Gastrocnemius medialis (tissue), 4 donors: ENCODE measurements around the gene CLASP1.

Source experiments
- POLR2A ChIP-seq, 2 donors: fragments of 450-650 bp; IDR thresholded peaks; one replicate each; pipeline ENCODE4 v1.6.1; 2017; ENCODE audit warnings: antibody characterized with exemption in 2 of 2, mild to moderate bottlenecking in 2 of 2, moderate library complexity in 2 of 2
- TF ChIP-seq, protein P1 (sequence below), 5 experiments: fragments of 450-650 bp in 3 of 5; fragments of 200-600 bp in 2 of 5; sonication (generic) in 2 of 5; IDR thresholded peaks in 4 of 5; conservative IDR thresholded peaks in 1 of 5; 1 replicate in 4 of 5; 2 replicates in 1 of 5; pipeline ENCODE4 v1.5.1; 2016 to 2019; ENCODE audit warnings: antibody characterized with exemption in 5 of 5, mild to moderate bottlenecking in 3 of 5, moderate library complexity in 3 of 5

- TF ChIP-seq, protein P1, sequence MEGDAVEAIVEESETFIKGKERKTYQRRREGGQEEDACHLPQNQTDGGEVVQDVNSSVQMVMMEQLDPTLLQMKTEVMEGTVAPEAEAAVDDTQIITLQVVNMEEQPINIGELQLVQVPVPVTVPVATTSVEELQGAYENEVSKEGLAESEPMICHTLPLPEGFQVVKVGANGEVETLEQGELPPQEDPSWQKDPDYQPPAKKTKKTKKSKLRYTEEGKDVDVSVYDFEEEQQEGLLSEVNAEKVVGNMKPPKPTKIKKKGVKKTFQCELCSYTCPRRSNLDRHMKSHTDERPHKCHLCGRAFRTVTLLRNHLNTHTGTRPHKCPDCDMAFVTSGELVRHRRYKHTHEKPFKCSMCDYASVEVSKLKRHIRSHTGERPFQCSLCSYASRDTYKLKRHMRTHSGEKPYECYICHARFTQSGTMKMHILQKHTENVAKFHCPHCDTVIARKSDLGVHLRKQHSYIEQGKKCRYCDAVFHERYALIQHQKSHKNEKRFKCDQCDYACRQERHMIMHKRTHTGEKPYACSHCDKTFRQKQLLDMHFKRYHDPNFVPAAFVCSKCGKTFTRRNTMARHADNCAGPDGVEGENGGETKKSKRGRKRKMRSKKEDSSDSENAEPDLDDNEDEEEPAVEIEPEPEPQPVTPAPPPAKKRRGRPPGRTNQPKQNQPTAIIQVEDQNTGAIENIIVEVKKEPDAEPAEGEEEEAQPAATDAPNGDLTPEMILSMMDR (IDR thresholded peaks at IDR 0.05 in 4 of 5, conservative IDR thresholded peaks at IDR 0.05 in 1 of 5), result no peak
- TF ChIP-seq POLR2A (IDR thresholded peaks at IDR 0.05), result no peak
Measured at GRCh38 chr2:121418494-121419058, 230.7 kb downstream of the CLASP1 start.
